OCI-LY3 (cell line): ENCODE data around the gene COPA.

Experiments
- EZH2phosphoT487 ChIP-seq: fragments of 200-600 bp; shearing (Covaris generic); IDR thresholded peaks from 2 replicates; pipeline ENCODE4 v1.6.1; 2018; ENCODE audit warnings: antibody characterized with exemption, mixed run types, low read depth
- TF ChIP-seq, protein P1 (sequence below): fragments of 200-600, 300-600 bp; sonication (generic); IDR thresholded peaks from 2 replicates; pipeline ENCODE4 v1.5.1; 2014; ENCODE audit warnings: antibody characterized with exemption, low read length, low read depth

GRCh38 chr1:160307118-160307791 is 35.8 kb downstream of the COPA start:
- TF ChIP-seq, protein P1, sequence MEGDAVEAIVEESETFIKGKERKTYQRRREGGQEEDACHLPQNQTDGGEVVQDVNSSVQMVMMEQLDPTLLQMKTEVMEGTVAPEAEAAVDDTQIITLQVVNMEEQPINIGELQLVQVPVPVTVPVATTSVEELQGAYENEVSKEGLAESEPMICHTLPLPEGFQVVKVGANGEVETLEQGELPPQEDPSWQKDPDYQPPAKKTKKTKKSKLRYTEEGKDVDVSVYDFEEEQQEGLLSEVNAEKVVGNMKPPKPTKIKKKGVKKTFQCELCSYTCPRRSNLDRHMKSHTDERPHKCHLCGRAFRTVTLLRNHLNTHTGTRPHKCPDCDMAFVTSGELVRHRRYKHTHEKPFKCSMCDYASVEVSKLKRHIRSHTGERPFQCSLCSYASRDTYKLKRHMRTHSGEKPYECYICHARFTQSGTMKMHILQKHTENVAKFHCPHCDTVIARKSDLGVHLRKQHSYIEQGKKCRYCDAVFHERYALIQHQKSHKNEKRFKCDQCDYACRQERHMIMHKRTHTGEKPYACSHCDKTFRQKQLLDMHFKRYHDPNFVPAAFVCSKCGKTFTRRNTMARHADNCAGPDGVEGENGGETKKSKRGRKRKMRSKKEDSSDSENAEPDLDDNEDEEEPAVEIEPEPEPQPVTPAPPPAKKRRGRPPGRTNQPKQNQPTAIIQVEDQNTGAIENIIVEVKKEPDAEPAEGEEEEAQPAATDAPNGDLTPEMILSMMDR, result no peak
- no peak for TF ChIP-seq EZH2phosphoT487
